Ishikawa (cell line): ENCODE data around the gene C1QTNF3.

Experiments used
- CEBPB ChIP-seq: IDR thresholded peaks from 2 replicates; pipeline ENCODE4 v1.6.1; 2012
- CREB1 ChIP-seq: IDR thresholded peaks from 2 replicates; pipeline ENCODE4 v1.6.1; 2012; ENCODE audit warnings: low read depth
- EGR1 ChIP-seq: IDR thresholded peaks from 2 replicates; pipeline ENCODE4 v1.6.1; 2012
- EP300 ChIP-seq: IDR thresholded peaks from 2 replicates; pipeline ENCODE4 v1.6.1; 2012; ENCODE audit warnings: borderline replicate concordance
- FOXM1 ChIP-seq: IDR thresholded peaks from 2 replicates; pipeline ENCODE4 v1.6.1; 2012; ENCODE audit warnings: low read depth, borderline replicate concordance
- MAX ChIP-seq: IDR thresholded peaks from 2 replicates; pipeline ENCODE4 v1.6.1; 2012
- NFIC ChIP-seq: IDR thresholded peaks from 2 replicates; pipeline ENCODE4 v1.6.1; 2012
- RAD21 ChIP-seq: IDR thresholded peaks from 2 replicates; pipeline ENCODE4 v1.6.1; 2012; ENCODE audit warnings: low read depth
- TAF1 ChIP-seq: IDR thresholded peaks from 2 replicates; pipeline ENCODE4 v1.6.1; 2012; ENCODE audit warnings: low read depth, mild to moderate bottlenecking
- TCF12 ChIP-seq: IDR thresholded peaks from 2 replicates; pipeline ENCODE4 v1.6.1; 2012; ENCODE audit warnings: low read depth
- TEAD4 ChIP-seq: IDR thresholded peaks from 2 replicates; pipeline ENCODE4 v1.6.1; 2012
- USF1 ChIP-seq: IDR thresholded peaks from 2 replicates; pipeline ENCODE4 v1.6.1; 2012
- YY1 ChIP-seq: IDR thresholded peaks from 2 replicates; pipeline ENCODE4 v1.6.1; 2012; ENCODE audit warnings: low read depth
- ZBTB7A ChIP-seq: IDR thresholded peaks from 2 replicates; pipeline ENCODE4 v1.6.1; 2012; ENCODE audit warnings: low read depth
- TF ChIP-seq, protein P1 (sequence below): IDR thresholded peaks from 2 replicates; pipeline ENCODE4 v1.6.1; 2012; ENCODE audit warnings: low read depth, mild to moderate bottlenecking

The C1QTNF3 gene

DNA sequence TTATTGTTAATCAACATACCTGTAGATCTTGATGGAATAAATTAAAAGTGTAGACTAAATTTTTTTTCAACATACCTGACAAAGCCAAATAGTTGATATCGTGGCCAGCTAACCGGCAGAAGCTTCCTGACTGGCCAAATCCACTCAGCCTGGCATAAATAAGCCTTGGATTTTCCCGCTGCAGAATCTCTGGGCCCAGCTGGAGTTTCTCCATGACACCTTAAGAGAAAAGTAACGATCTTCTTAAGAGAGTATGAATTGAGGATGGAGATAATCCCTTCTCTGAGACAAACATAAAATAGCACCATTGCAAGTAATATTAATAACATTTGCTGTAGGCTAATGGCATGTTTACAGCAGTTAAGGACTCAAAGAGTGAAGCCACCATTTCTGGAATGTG lies 37.3 kb downstream of the C1QTNF3 start:
- TF ChIP-seq, protein P1, sequence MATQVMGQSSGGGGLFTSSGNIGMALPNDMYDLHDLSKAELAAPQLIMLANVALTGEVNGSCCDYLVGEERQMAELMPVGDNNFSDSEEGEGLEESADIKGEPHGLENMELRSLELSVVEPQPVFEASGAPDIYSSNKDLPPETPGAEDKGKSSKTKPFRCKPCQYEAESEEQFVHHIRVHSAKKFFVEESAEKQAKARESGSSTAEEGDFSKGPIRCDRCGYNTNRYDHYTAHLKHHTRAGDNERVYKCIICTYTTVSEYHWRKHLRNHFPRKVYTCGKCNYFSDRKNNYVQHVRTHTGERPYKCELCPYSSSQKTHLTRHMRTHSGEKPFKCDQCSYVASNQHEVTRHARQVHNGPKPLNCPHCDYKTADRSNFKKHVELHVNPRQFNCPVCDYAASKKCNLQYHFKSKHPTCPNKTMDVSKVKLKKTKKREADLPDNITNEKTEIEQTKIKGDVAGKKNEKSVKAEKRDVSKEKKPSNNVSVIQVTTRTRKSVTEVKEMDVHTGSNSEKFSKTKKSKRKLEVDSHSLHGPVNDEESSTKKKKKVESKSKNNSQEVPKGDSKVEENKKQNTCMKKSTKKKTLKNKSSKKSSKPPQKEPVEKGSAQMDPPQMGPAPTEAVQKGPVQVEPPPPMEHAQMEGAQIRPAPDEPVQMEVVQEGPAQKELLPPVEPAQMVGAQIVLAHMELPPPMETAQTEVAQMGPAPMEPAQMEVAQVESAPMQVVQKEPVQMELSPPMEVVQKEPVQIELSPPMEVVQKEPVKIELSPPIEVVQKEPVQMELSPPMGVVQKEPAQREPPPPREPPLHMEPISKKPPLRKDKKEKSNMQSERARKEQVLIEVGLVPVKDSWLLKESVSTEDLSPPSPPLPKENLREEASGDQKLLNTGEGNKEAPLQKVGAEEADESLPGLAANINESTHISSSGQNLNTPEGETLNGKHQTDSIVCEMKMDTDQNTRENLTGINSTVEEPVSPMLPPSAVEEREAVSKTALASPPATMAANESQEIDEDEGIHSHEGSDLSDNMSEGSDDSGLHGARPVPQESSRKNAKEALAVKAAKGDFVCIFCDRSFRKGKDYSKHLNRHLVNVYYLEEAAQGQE = no peak
- TF ChIP-seq TEAD4 (no peak), MAX (no peak), USF1 (no peak), RAD21 (no peak), TAF1 (no peak), ZBTB7A (no peak)

GRCh38 chr5:34005211-34005610 lies 37.8 kb downstream of the C1QTNF3 start:
- TF ChIP-seq FOXM1 (no peak), EP300 (no peak), CREB1 (no peak), EGR1 (no peak), NFIC (no peak), TCF12 (no peak), USF1 (no peak), TAF1 (no peak)
- TF ChIP-seq, protein P1 = no peak

DNA sequence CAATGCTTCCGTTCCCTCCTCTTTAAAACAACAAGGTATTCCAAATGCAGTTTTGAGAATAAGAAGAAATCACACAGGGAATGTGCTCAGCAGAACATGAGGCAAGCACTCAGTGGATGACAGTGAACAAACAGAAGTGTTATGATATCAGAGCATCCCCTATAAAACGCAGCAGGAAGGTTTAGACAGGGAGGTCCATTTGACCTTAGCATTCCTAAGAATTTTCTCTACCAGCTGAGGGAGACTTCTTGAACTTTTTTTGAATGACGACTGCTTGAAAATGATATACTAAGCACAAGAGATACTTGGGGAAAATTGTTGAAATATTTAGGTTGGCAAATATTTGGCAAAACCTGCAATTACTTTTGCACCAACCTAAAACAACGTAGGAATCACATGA lies 39.1 kb downstream of the C1QTNF3 start:
- TF ChIP-seq EGR1 = no peak
- no peak for TF ChIP-seq NFIC
- TF ChIP-seq USF1 = no peak
- TF ChIP-seq FOXM1 = no peak
- no peak for TF ChIP-seq TEAD4
- TF ChIP-seq CEBPB = no peak
- TF ChIP-seq, protein P1 = no peak

DNA sequence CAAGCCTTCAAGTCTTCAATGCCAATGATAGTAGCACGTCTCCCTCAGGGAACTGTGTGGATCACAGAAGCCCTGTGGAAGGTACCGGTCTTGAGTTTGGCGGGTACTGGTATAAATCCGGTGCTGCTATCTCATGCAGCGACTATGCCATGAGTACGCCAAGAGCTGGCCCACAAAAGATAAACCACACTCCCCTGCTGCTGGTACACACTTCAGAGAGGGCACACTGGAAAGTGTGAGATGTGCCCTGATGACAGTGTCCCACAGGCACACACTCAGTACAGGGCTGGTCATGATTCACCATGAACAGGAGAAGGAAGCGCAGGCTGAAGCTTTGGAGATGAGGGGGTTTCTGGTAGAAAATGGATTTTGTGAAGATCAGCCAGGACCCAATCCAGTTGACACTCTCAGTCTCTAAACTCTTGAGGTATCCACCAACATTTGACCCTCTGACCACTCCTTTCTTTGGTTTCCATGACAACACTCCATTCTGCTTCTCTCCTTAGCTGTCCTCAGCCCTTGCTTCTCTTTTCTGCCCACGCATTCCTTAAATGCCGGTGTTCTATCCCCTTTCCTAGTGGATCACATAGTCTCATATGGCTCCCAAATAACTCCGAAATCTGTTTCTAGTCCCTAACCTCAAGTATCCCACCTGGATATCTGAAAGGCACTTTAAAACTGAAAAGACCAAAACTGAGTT lies 40.2 kb downstream of the C1QTNF3 start:
- TF ChIP-seq TAF1 = no peak
- TF ChIP-seq CREB1 = no peak
- no peak for TF ChIP-seq EP300
- no peak for TF ChIP-seq YY1
- TF ChIP-seq, protein P1 = no peak
- TF ChIP-seq FOXM1 = no peak
- no peak for TF ChIP-seq RAD21
- TF ChIP-seq CEBPB = no peak
- no peak for TF ChIP-seq MAX
- no peak for TF ChIP-seq TCF12
- TF ChIP-seq USF1 = no peak
